ENCODE data around the gene ITIH2.
"Not testable (repeated sequence)": the region's sequence is repeated elsewhere in the genome, so short reads cannot be mapped to it uniquely, and the experiment has no call there.

The ITIH2 gene

GRCh38 chr10:7703140-7703539 is at the start of gene ITIH2:
Gene ITIH2 (plus strand): TSS chr10:7703316. CDS start chr10:7703435, 119 bp downstream.
- no peak for DNase-seq (ENCODE audit: insufficient read length, low spot score)
- FAIRE-seq, result no peak

GRCh38 chr10:7657079-7657478 is 46.0 kb upstream of the ITIH2 start:
- FAIRE-seq; DNase-seq (ENCODE audit: insufficient read length, low spot score): not testable (repeated sequence)

- FAIRE-seq (no peak), DNase-seq (ENCODE audit: insufficient read length, low spot score) (no peak)
These were observed 45.6 kb upstream of the ITIH2 start for GRCh38 chr10:7657552-7657951.

- FAIRE-seq (no peak), DNase-seq (ENCODE audit: insufficient read length, low spot score) (no peak)
These were observed 43.6 kb upstream of the ITIH2 start for GRCh38 chr10:7659560-7659959.

- no peak for FAIRE-seq
These were observed 40.6 kb upstream of the ITIH2 start for GRCh38 chr10:7662522-7662921.

GRCh38 chr10:7664707-7665106 is 38.4 kb upstream of the ITIH2 start:
- no peak for FAIRE-seq
- DNase-seq (ENCODE audit: insufficient read length, low spot score), result no peak

More at GRCh38 chr10:7662522-7662921, 40.6 kb upstream of the ITIH2 start:
- DNase-seq (ENCODE audit: insufficient read length, low spot score), result no peak

- no peak for DNase-seq (ENCODE audit: insufficient read length, low spot score)
- FAIRE-seq, result no peak
These were observed 37.3 kb upstream of the ITIH2 start for GRCh38 chr10:7665767-7666166.

GRCh38 chr10:7666253-7667023 is 36.7 kb upstream of the ITIH2 start, which contains the start of gene ITIH5:
Gene ITIH5 (minus strand): TSS chr10:7666966. CDS start chr10:7666892, 74 bp downstream.
- no peak for FAIRE-seq
- DNase-seq (ENCODE audit: insufficient read length, low spot score), result no peak

GRCh38 chr10:7667262-7668141 is 35.6 kb upstream of the ITIH2 start:
- DNase-seq (ENCODE audit: insufficient read length, low spot score) (no peak), FAIRE-seq (no peak)

GRCh38 chr10:7670157-7670556 is 33.0 kb upstream of the ITIH2 start:
- FAIRE-seq, result no peak
- DNase-seq (ENCODE audit: insufficient read length, low spot score), result no peak

- no peak for DNase-seq (ENCODE audit: insufficient read length, low spot score)
- FAIRE-seq, result no peak
These were observed 30.6 kb upstream of the ITIH2 start for GRCh38 chr10:7672341-7673134.

- no peak for FAIRE-seq
These were observed 23.9 kb upstream of the ITIH2 start for GRCh38 chr10:7679256-7679655.

GRCh38 chr10:7680078-7680477 is 23.0 kb upstream of the ITIH2 start:
- FAIRE-seq; DNase-seq (ENCODE audit: insufficient read length, low spot score): not testable (repeated sequence)

More at GRCh38 chr10:7679256-7679655, 23.9 kb upstream of the ITIH2 start:
- DNase-seq (ENCODE audit: insufficient read length, low spot score), result no peak

GRCh38 chr10:7686351-7687171 is 16.6 kb upstream of the ITIH2 start:
- FAIRE-seq, result no peak
- DNase-seq (ENCODE audit: insufficient read length, low spot score), result no peak

- peak; percentile 74 for DNase-seq (ENCODE audit: insufficient read length, low spot score)
- FAIRE-seq, result peak; percentile 85
These were observed 15.7 kb upstream of the ITIH2 start for GRCh38 chr10:7687228-7687907.

GRCh38 chr10:7689591-7689990 is 13.5 kb upstream of the ITIH2 start:
- FAIRE-seq, result no peak
- DNase-seq (ENCODE audit: insufficient read length, low spot score), result no peak

- DNase-seq (ENCODE audit: insufficient read length, low spot score); FAIRE-seq: not testable (repeated sequence)
These were observed 12.1 kb upstream of the ITIH2 start for GRCh38 chr10:7690885-7691597.

GRCh38 chr10:7692368-7692767 is 10.7 kb upstream of the ITIH2 start:
- not testable (repeated sequence) for DNase-seq (ENCODE audit: insufficient read length, low spot score); FAIRE-seq
